GM12891 (cell line): ENCODE data around the gene NDFIP1.

Source experiments
- DNase-seq: peaks from one replicate; pipeline ENCODE4 v3.0.0; 2011; ENCODE audit warnings: low spot score; ENCODE audit not compliant: insufficient read length
- FAIRE-seq: peaks from 2 replicates; lab custom pipeline; 2011; peaks lifted over from hg19 to GRCh38; lab: Jason Lieb, UNC
- PAX5 ChIP-seq: IDR thresholded peaks from 2 replicates; pipeline ENCODE4 v1.6.1; 2011; ENCODE audit warnings: low read length, moderate library complexity, mild to moderate bottlenecking; ENCODE audit not compliant: insufficient read depth, severe bottlenecking
- POLR2A ChIP-seq: IDR thresholded peaks from 2 replicates; pipeline ENCODE4 v1.6.1; 2011; ENCODE audit warnings: low read depth, low read length, control low read depth
- POLR2AphosphoS5 ChIP-seq: IDR thresholded peaks from 2 replicates; pipeline ENCODE4 v1.6.1; 2011; ENCODE audit warnings: low read depth, low read length, control low read depth
- POU2F2 ChIP-seq: IDR thresholded peaks from 2 replicates; pipeline ENCODE4 v1.6.1; 2011; ENCODE audit warnings: low read depth, mild to moderate bottlenecking, control low read depth, low read length, moderate library complexity
- SPI1 ChIP-seq: IDR thresholded peaks from 2 replicates; pipeline ENCODE4 v1.6.1; 2011; ENCODE audit warnings: low read depth, low read length, control low read depth
- TAF1 ChIP-seq: IDR thresholded peaks from 2 replicates; pipeline ENCODE4 v1.6.1; 2011; ENCODE audit warnings: low read depth, low read length, control low read depth

NDFIP1 gene

DNA sequence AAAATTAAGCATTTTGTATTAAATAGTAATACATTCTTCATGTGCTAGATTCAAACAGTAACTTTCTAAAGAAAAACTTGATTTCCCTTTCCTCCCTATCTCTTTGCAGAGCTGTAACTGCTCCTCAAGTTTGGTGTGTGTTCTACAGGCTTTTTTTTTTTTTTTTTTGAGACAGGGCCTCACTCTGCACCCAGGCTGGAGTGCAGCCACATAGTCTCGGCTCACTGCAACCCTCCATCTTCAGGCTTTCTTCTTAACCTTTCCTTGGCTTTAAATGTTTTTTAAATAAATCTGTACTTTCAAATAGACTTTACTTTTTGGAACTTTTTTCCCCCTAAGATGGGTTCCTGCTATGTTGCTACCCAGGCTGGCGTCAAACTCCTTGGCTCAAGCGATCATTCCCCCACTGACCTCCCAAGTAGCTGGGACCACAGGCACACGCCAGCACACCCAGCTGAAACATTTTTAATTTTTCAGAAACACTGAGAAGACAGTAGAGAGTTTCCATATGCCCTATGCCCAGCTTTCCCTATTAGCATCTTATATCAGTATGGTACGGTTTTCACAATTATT is 9.1 kb downstream of the NDFIP1 start:
- no peak for FAIRE-seq
- TF ChIP-seq POLR2AphosphoS5 (no peak), PAX5 (no peak), POLR2A (no peak), SPI1 (no peak), POU2F2 (no peak), TAF1 (no peak)
- DNase-seq: no peak

DNA sequence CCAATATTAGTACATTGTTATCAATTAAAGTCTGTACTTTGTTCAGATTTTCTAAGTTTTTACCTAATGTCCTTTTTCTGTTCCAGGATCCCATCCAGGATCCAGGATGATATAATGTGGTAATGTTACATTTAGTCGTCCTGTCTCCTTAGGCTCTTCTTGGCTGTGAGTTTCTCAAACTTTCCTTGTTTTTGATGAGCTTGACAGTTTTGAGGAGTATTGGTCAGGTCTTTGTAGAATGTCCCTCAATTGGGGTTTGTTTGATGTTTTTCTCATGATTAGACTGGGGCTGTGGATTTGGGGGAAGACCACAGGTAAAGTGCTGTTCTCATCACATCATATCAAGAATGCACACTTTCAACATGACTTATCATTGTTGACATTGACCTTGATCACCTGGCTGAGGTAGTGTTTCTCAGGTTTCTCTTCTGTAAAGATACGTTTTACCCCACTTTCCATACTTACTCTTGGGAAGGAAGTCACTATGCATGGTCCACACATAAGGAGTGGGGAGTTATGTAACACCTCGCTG is 9.6 kb downstream of the NDFIP1 start:
- TF ChIP-seq SPI1: 0 out of 2 replicates have a peak, but pooled peaks have one; percentile 22
- TF ChIP-seq PAX5: no peak
- no peak for TF ChIP-seq TAF1
- no peak for TF ChIP-seq POLR2AphosphoS5
- TF ChIP-seq POU2F2: no peak
- peak; percentile 35 for FAIRE-seq
- DNase-seq: no peak

DNA sequence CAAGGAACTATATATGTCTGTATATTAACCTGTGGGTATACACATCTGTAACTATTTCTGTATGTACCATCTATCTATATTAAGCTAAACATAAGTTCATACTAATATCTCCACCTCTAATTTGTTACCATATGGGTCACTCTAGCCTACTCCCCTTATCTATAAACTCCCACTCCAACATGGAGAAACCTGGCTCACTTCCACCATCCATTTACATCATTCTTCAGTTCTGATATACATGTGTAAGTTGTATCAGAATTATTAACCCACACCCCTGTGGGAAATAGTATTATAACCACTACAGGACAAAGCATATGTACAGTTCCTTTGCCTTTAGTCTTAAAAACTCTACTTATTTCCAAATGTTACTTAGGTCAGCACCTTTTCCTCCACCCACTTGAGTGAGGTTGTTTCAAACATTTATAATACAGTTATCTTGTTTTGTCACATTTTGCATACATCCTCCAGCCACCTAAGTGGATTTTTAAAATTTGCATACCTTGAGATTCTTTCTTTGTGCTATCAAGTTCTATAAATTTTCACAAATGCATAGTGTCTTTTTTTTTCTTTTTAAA is 10.6 kb downstream of the NDFIP1 start:
- DNase-seq: no peak
- TF ChIP-seq POU2F2 (no peak), TAF1 (no peak), PAX5 (no peak)
- no peak for FAIRE-seq

DNA sequence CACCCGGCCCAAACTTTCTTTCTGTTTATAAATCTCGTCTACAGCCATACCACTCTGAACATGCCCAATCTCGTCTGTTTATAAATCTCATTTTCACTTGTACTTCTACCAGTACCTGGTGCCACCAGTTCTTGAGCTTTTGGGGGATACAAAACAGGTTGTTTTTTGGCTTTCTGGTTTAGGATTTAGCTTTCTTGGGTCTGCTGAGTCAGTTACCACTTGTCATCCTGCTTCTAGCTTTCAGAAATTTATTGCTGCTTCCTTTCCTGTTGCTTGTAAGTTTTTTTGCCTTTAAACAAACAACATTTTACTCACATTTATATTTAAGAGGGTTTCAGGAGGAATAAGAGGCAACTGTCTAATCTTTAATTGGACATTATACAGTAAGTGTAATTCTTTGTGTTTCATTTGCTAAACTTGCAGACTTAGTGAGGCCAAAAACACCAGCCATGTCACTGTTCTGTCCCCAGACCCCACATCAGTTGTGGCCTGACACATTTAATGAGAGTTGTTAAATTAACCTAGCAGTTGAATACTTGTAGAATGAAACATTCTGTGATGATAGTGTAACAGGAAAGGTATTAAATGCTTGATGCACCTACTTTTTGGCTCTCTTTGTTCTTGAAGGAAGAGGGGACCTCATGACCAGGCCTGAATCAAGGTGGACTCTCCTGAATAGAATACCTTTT is 11.8 kb downstream of the NDFIP1 start:
- FAIRE-seq: no peak
- TF ChIP-seq POLR2AphosphoS5 (no peak), SPI1 (no peak), POU2F2 (no peak), POLR2A (no peak), PAX5 (no peak), TAF1 (no peak)

DNA sequence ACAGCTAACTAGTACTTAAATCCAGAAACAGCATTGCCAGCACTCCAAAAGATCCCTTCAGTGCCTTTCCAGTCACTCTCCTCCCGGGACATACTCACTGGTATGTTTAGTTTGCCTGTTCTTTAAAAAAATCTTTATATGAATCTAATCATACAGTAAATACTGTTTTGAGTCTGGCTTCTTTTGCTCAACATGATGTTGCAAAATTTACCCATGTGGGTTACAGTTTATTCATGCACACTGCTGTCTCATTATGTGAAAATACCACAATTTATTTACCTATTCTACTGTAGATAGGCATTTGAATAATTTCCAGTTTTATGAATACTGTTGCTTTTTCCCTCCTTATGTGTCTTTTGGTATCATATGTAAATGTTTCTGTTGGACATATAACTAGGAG is 13.5 kb downstream of the NDFIP1 start:
- no peak for TF ChIP-seq POLR2AphosphoS5
- no peak for TF ChIP-seq TAF1
- TF ChIP-seq SPI1: no peak
- TF ChIP-seq PAX5: no peak
- TF ChIP-seq POU2F2: no peak
- TF ChIP-seq POLR2A: no peak
- no peak for FAIRE-seq
- DNase-seq: no peak

More for the DNA sequence above, 11.8 kb downstream of the NDFIP1 start:
- DNase-seq: no peak

DNA sequence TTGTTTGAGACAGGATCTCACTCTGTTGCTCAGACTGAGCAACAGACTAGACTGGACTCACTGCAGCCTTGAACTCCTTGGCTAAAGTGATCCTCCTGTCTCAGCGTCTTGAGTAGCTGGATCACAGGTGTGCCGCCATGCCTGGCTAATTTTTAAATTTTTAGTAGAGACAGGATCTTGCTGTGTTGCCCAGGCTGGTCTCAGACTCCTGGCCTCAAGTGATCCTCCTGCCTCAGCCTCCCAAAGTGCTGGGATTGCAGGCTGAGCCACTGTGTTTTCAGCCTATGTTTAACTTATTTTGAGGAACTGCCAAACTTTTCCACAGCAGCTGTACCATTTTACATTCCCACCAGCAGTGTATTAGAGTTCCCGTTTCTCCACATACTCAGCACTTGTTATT is 16.8 kb downstream of the NDFIP1 start:
- DNase-seq: no peak
- FAIRE-seq: no peak
- TF ChIP-seq POU2F2: no peak
- TF ChIP-seq SPI1: no peak
- no peak for TF ChIP-seq PAX5
- TF ChIP-seq TAF1: no peak
- no peak for TF ChIP-seq POLR2A
- TF ChIP-seq POLR2AphosphoS5: no peak

DNA sequence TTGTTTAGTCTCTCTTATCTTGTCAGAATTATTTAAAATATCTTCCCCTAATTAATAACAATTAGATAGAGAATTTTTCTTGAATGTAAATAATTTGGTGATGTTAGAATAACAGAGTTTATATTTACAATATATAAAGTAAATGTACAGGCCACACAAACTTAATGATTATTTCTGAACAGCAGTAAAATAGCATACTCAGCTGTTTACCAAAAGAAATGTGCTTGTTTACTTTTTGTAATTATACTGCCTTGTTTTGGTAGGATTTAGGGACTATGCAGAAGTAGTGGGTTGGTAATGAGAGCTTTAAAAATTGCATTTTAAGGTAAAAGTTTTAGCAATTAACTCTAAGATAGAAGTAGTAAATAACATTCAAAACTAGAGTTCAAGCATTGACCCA is 17.4 kb downstream of the NDFIP1 start:
- FAIRE-seq (no peak), DNase-seq (no peak)
- no peak for TF ChIP-seq POLR2AphosphoS5
- no peak for TF ChIP-seq POLR2A
- no peak for TF ChIP-seq POU2F2
- no peak for TF ChIP-seq SPI1
- no peak for TF ChIP-seq PAX5
- no peak for TF ChIP-seq TAF1

DNA sequence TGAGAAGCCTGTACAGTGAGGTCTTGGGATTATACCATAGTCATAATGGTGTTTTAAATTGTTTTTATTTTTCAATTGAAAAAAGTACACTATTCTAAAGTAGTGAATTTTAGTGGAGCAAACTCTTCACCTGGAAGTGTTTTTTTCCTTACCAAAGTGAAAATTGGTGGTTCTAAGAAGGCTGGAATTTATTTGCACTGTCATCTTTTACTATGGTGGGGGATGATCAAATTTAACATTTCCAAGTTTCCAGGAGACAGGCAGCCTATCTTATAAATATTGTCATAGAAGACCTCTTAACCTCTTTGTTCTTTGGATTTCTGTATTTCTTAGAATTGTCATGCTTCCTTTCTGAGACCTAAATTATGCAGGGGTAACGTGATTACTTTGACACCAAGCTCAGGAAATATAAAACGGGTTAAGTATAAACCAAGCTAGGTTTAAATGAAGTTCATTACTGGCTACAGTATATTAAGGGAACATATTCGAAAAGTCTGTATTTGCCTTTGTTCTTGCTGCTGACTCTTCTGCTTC is 20.2 kb downstream of the NDFIP1 start:
- no peak for TF ChIP-seq POU2F2
- no peak for TF ChIP-seq POLR2AphosphoS5
- no peak for TF ChIP-seq PAX5
- no peak for TF ChIP-seq TAF1
- TF ChIP-seq SPI1: no peak
- no peak for TF ChIP-seq POLR2A
- DNase-seq: no peak
- FAIRE-seq: no peak

DNA sequence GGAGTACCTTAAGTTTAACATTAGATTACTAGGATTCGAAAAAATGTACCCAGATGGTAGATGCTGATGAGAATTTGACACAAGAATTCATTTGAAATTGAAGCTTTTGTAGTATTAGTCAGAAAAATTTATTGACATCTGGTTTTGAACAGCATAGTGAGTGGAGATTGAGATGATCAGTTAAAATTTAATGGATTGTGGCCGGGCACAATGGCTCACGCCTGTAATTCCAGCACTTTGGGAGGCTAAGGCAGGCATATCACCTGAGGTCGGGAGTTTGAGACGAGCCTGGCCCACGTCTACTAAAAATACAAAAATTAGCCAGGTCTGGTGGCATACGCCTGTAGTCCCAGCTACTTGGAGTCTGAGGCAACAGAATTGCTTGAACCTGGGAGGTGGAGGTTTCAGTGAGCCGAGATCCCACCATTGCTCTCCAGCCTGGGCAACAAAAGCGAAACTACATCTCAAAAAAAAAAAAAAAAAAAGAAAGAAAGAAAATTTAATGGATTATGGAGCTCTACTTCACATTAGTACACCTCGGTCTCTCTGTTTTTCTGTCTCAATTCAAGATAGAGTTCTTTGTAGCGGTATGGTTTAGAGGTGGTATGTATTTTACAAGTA is 21.0 kb downstream of the NDFIP1 start:
- TF ChIP-seq PAX5 (no peak), SPI1 (no peak), TAF1 (no peak), POLR2A (no peak), POU2F2 (no peak), POLR2AphosphoS5 (no peak)
- no peak for DNase-seq
- FAIRE-seq: no peak

DNA sequence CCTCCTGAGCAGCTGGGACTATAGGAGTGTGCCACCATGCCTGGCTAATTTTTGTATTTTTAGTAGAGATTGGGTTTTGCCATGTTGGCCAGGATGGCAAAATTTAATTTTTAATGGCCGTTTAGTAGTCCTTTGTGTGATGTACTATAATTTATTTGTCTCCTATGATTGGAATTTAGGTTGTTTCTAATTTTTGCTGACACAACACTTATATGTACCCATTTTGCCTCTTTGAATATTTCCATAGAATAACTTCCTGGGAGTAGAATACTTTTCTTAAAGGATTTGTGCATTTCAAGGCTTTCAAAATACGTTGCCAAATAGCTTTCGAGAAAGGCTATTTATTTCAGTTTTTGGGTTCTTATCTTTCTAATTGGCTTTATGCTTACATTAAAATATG is 22.8 kb downstream of the NDFIP1 start:
- DNase-seq (no peak), FAIRE-seq (no peak)
- TF ChIP-seq TAF1: no peak
- no peak for TF ChIP-seq PAX5
